ENCODE data around the gene TPRA1. TPM values are rescaled to one million over a fixed set of nuclear protein-coding genes. Genes with fewer than 3 reads are reported as not detected.

Gene TPRA1
- total RNA-seq, 6 experiments from 2014 or later = 38.8 to 47.5 (median 43.8) TPM

DNA sequence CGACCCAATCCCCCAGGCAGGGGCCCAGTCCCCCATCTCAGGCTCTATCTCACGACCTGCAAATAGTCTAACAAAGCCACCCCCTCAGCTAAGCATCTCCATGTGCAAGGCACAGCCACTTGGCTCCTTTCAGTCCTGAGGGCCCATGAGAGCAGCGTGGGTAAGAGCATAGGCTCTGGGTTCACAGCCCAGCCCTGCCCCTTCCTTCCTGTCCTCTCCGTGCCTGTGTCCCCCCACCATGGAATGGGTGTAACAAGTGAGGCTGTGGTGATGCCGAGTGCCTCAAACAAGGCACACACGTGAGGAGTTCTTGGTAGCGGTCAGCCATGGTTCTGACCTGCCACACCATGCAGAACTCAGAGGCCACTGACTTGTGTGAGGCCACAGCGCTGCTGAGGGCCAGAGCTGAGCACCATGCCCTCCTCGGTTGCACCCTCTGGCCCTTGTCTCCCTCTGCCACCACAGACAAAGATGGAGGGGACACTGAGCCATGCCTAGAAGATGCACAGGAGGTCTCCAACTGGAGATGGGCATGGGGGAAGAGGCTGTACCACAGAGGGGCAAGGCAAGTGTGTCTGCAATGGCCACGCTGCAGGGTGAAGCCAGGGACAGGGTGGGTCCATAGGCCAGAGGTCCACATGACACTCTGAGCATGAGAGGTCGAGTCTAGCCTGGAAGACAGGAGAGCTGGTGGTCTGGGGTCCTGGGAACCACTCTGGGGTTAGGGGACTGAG is 10.0 kb downstream of the TPRA1 start:
- Mint-ChIP-seq H3K27me3 (ENCODE audit: insufficient read depth) (no peaks in the 10 kb centered on the region; the same call in 1 of the 2 replicates), H3K27ac (no peak overlapping the region), H3K9me3 (no peaks in the 10 kb centered on the region), H3K4me1 (ENCODE audit: low read depth) (peaks cover 11% of the 10 kb centered on the region), H3K36me3 (ENCODE audit: low read depth) (no peaks in the 10 kb centered on the region; the same call in 1 of the 2 replicates), H3K4me3 (no peak overlapping the region)
- DNase-seq = no peak
- TF ChIP-seq, protein P1, sequence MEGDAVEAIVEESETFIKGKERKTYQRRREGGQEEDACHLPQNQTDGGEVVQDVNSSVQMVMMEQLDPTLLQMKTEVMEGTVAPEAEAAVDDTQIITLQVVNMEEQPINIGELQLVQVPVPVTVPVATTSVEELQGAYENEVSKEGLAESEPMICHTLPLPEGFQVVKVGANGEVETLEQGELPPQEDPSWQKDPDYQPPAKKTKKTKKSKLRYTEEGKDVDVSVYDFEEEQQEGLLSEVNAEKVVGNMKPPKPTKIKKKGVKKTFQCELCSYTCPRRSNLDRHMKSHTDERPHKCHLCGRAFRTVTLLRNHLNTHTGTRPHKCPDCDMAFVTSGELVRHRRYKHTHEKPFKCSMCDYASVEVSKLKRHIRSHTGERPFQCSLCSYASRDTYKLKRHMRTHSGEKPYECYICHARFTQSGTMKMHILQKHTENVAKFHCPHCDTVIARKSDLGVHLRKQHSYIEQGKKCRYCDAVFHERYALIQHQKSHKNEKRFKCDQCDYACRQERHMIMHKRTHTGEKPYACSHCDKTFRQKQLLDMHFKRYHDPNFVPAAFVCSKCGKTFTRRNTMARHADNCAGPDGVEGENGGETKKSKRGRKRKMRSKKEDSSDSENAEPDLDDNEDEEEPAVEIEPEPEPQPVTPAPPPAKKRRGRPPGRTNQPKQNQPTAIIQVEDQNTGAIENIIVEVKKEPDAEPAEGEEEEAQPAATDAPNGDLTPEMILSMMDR (IDR thresholded peaks at IDR 0.05) = no peak

DNA sequence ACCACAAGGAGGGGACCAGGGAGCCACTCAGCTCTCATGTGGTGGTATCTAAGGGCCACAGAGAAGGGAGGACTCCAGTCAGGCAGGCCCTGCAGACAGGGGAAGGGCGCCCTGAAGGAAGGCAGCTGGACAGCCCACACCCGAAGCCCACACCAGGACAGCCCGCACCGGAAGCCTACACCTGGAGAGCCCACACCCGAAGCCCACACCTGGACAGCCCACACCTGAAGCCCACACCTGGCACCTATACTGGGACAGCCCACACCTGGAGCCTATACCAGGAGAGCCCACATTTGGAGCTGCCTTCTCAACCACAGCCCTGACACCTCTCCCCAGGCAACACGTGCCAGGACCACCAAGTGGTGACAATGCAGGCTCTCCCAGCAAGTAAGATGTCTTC is 11.7 kb downstream of the TPRA1 start:
- Mint-ChIP-seq H3K27ac (no peak overlapping the region), H3K27me3 (ENCODE audit: insufficient read depth) (no peaks in the 10 kb centered on the region; the same call in 1 of the 2 replicates), H3K4me3 (no peak overlapping the region), H3K4me1 (ENCODE audit: low read depth) (peaks cover 7% of the 10 kb centered on the region), H3K9me3 (no peaks in the 10 kb centered on the region), H3K36me3 (ENCODE audit: low read depth) (peaks cover 6% of the 10 kb centered on the region)
- DNase-seq = no peak
- TF ChIP-seq, protein P1 (IDR thresholded peaks at IDR 0.05) = no peak

DNA sequence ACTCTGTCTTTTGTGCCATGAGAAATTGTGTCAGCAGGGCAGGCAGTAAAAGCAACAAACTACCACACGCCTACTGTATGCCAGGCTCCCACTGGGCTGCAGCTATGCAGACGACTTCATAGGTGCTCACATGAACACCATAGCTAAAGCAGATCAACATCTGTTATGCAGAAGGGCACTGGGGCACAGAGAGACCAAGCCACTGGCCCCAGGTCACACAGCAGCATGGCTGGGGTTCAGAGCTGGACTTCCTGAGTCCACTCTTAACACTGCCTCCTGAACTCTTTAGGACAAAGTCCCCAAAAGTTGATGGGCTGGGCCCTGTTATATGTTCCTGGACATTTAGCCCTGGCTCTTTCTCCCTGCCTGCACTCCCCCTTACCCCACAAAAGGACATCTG is 12.4 kb downstream of the TPRA1 start:
- Mint-ChIP-seq H3K9me3 (no peaks in the 10 kb centered on the region), H3K36me3 (ENCODE audit: low read depth) (peaks cover 6% of the 10 kb centered on the region), H3K4me1 (ENCODE audit: low read depth) (peaks cover 7% of the 10 kb centered on the region), H3K27ac (no peak overlapping the region), H3K4me3 (no peak overlapping the region), H3K27me3 (ENCODE audit: insufficient read depth) (no peaks in the 10 kb centered on the region; the same call in 1 of the 2 replicates)
- no peak for DNase-seq
- TF ChIP-seq, protein P1 (IDR thresholded peaks at IDR 0.05) = no peak

DNA sequence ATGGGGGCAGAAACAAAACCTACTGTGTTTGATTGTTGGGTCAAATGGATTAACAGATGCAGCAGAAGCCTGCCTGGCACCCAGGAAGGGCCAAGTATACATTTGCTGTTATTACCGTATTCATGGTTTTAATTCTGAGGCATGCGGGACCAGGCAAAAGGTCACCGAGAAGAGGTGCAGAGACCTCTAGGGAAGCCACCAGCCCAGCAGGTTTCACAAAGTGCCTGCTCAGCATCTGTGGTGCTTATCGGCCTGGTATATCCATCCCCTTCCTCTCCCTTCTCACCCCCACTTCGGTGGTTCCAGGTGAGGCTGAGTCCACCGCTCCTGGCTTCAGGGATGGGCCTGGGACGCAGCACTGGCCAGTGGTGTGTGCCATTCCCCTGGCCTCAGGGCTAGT is 13.1 kb downstream of the TPRA1 start:
- Mint-ChIP-seq H3K4me1 (ENCODE audit: low read depth) (peaks cover 7% of the 10 kb centered on the region), H3K4me3 (no peak overlapping the region), H3K27ac (no peak overlapping the region), H3K9me3 (no peaks in the 10 kb centered on the region), H3K36me3 (ENCODE audit: low read depth) (peaks cover 8% of the 10 kb centered on the region), H3K27me3 (ENCODE audit: insufficient read depth) (no peaks in the 10 kb centered on the region; the same call in 1 of the 2 replicates)
- no peak for DNase-seq
- TF ChIP-seq, protein P1 (IDR thresholded peaks at IDR 0.05) = no peak

DNA sequence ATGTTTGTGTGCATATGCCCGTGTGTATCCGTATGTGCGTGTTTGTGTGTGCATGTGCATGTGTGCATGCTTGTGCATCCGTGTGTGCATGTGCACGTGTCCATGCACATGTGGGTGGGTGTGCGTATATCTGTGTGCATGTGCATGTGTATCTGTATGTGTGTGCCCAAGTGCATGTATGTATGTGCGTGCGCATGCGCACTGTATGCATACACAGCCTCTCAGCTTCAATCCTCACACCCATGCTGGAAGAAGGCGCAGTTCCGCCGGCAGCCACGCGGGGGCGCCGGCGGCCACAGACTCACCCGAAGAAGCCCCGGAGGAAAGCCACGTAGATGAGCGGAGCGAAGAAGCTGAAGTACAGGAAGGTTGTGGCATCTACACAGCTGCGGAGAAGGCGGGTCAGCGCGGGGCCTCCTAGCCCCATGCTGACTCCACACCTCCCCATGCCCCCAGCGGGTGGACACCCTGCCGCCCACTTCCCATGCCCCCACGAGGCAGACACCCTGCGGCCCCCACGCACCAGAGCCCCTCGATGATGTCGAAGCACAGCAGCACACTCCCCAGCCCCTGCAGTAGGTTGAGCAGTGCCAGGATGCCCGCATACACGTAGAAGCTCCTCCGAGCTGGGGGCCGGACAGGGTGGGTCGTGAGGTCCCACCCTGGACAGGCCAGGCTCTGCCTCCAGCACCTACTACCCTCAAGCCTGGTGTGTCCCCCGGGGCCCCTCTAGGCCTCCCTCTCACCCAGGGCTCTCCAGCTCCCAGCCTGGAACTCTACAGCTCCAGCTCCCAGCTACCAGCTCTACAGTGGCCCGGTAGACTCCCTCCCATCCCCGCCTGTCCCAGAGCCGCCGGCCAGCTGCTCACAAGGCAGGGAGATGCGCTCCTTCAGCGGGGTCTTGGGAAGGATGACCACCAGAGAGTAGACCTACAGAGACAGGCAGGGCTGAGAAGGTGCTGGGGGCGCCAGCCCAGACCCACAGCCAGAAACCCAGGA is 15.4 kb downstream of the TPRA1 start:
- H3K9me3 Mint-ChIP-seq = no peaks in the 10 kb centered on the region
- TF ChIP-seq, protein P1 (IDR thresholded peaks at IDR 0.05) = peak; percentile 97
- no peaks in the 10 kb centered on the region; the same call in none of the 2 replicates for H3K27me3 Mint-ChIP-seq (ENCODE audit: insufficient read depth)
- peak; percentile 78 for DNase-seq
- peak overlapping the region; percentile 72 for H3K27ac Mint-ChIP-seq
- H3K36me3 Mint-ChIP-seq (ENCODE audit: low read depth) = peaks cover 27% of the 10 kb centered on the region
- peaks cover 7% of the 10 kb centered on the region for H3K4me1 Mint-ChIP-seq (ENCODE audit: low read depth)
- H3K4me3 Mint-ChIP-seq = no peak overlapping the region

All from HFFc6 (cell line).